B cell (primary cell): Measurements from ENCODE around the gene PLCB4. TPM values are rescaled to one million over a fixed set of nuclear protein-coding genes. Genes with fewer than 3 reads are reported as not detected.

Experiments used
- ATAC-seq: fragments of 200-7000 bp; cut with Tn5 transposase; one replicate; pipeline ENCODE4 v1.10.0; 2021; ENCODE audit warnings: low read depth, mild to moderate bottlenecking, moderate number of reproducible peaks, moderate library complexity
- CTCF ChIA-PET: fragments of 350-600 bp; sonication (Branson Sonifier 250); formaldehyde crosslinking; loops from one replicate; lab custom pipeline; 2021; ENCODE audit warnings: antibody characterized with exemption, inconsistent platforms; lab: Charles Lee
- POLR2A ChIA-PET: fragments of 350-600 bp; sonication (Branson Sonifier 250); formaldehyde crosslinking; loops from one replicate; lab custom pipeline; 2021; ENCODE audit warnings: antibody characterized with exemption; lab: Charles Lee
- DNase-seq: peaks from one replicate; pipeline ENCODE4 v3.0.0; 2013
- H2AFZ ChIP-seq: 2 replicates; pipeline ENCODE4 v1.6.1; 2012; ENCODE audit warnings: mild to moderate bottlenecking, low read depth, low read length; ENCODE audit not compliant: insufficient read depth, poor library complexity, severe bottlenecking
- H3K27ac ChIP-seq, 2 donors: 1 replicate in 1 of 2; 2 replicates in 1 of 2; pipeline ENCODE4 v1.5.1; 2012 to 2013; ENCODE audit warnings: low read length in 2 of 2, mild to moderate bottlenecking in 2 of 2, moderate library complexity in 1 of 2
- H3K27me3 ChIP-seq, 4 experiments: fragments of 200-600 bp in 1 of 4; sonication (generic) in 1 of 4; replicated peaks in 1 of 4; 1 replicate in 2 of 4; 2 replicates in 2 of 4; pipeline versions ENCODE4 v1.6.1 to v1.7.0; 2013 to 2016; ENCODE audit warnings: low read length in 3 of 4, mild to moderate bottlenecking in 2 of 4, mixed read lengths in 1 of 4, moderate library complexity in 1 of 4; ENCODE audit not compliant: insufficient read depth in 4 of 4, control insufficient read depth in 3 of 4; ENCODE audit errors: control extremely low read depth in 1 of 4
- H3K36me3 ChIP-seq, 2 experiments: replicated peaks in 1 of 2; 1 replicate in 1 of 2; 2 replicates in 1 of 2; pipeline versions ENCODE4 v1.6.1 to v1.7.1; 2013; ENCODE audit warnings: low read length in 1 of 2; ENCODE audit not compliant: insufficient read depth in 2 of 2, control insufficient read depth in 1 of 2; ENCODE audit errors: control extremely low read depth in 1 of 2, extremely low read depth in 1 of 2
- H3K4me1 ChIP-seq, 2 donors: fragments of 200-600 bp in 1 of 2; sonication (generic) in 1 of 2; 1 replicate in 1 of 2; 2 replicates in 1 of 2; pipeline versions ENCODE4 v1.5.1 to v1.6.1; 2013 to 2017; ENCODE audit warnings: low read length in 2 of 2; ENCODE audit not compliant: control insufficient read depth in 2 of 2, insufficient read depth in 2 of 2
- H3K4me2 ChIP-seq: replicated peaks from 2 replicates; pipeline ENCODE3; 2012; ENCODE audit warnings: mild to moderate bottlenecking, low read depth, low read length; ENCODE audit not compliant: poor library complexity, severe bottlenecking
- H3K4me3 ChIP-seq, 5 experiments: fragments of 200-600 bp in 1 of 5; sonication (generic) in 1 of 5; 1 replicate in 3 of 5; 2 replicates in 2 of 5; pipeline versions ENCODE4 v1.5.1 to v1.7.0; 2011 to 2016; ENCODE audit warnings: low read length in 4 of 5, mild to moderate bottlenecking in 4 of 5, low read depth in 2 of 5, control low read depth in 1 of 5, moderate library complexity in 1 of 5; ENCODE audit not compliant: insufficient read depth in 1 of 5; ENCODE audit errors: control extremely low read depth in 1 of 5, extremely low read depth in 1 of 5
- H3K79me2 ChIP-seq: fragments of 200-600 bp; sonication (generic); one replicate; pipeline ENCODE4 v1.6.0; 2016; ENCODE audit warnings: low read length; ENCODE audit not compliant: control insufficient read depth, insufficient read depth
- H3K9ac ChIP-seq: fragments of 200-600 bp; sonication (generic); 2 replicates; pipeline ENCODE4 v1.6.1; 2017; ENCODE audit warnings: mild to moderate bottlenecking, low read length, moderate library complexity
- H3K9me3 ChIP-seq, 3 donors: one replicate each; pipeline versions ENCODE4 v1.6.1 to v1.7.1; 2013; ENCODE audit warnings: low read length in 2 of 3; ENCODE audit not compliant: control insufficient read depth in 2 of 3, insufficient read depth in 1 of 3; ENCODE audit errors: control extremely low read depth in 1 of 3
- H4K20me1 ChIP-seq: 2 replicates; pipeline ENCODE4 v1.6.0; 2012; ENCODE audit warnings: mild to moderate bottlenecking, low read length; ENCODE audit not compliant: insufficient read depth, control insufficient read depth, poor library complexity, severe bottlenecking
- H3K27ac Mint-ChIP-seq: one replicate; pipeline ENCODE4 v1.8.0; 2021; ENCODE audit warnings: mixed read lengths
- H3K27me3 Mint-ChIP-seq: one replicate; pipeline ENCODE4 v1.8.0; 2021; ENCODE audit warnings: mixed read lengths
- H3K4me1 Mint-ChIP-seq: one replicate; pipeline ENCODE4 v1.8.0; 2021; ENCODE audit warnings: mixed read lengths
- H3K4me3 Mint-ChIP-seq: one replicate; pipeline ENCODE4 v1.8.0; 2021; ENCODE audit warnings: mixed read lengths
- H3K9me3 Mint-ChIP-seq: one replicate; pipeline ENCODE4 v1.8.0; 2022; ENCODE audit warnings: mixed read lengths; ENCODE audit not compliant: insufficient read depth
- EZH2 ChIP-seq: IDR thresholded peaks from 2 replicates; pipeline ENCODE4 v1.6.1; 2012; ENCODE audit warnings: borderline replicate concordance, low read depth, mild to moderate bottlenecking, moderate library complexity, low read length; ENCODE audit not compliant: insufficient read depth, poor library complexity, severe bottlenecking
- WGBS: methylation state at CpG from one replicate; pipeline ENCODE4 v1.1.5; 2013; ENCODE audit warnings: missing lambda C conversion rate; ENCODE audit not compliant: insufficient coverage; 5-methylcytosine and 5-hydroxymethylcytosine counted together
- intact Hi-C: fragments of 100-400 bp; cut with micrococcal nuclease; formaldehyde crosslinking; loops from one replicate; pipeline ENCODE4 v1.10.0; 2022
- polyA plus RNA-seq: library from polyadenylated mRNA; depleted of rRNA; stranded (reverse); fragments of >200 nt; gene quantifications from 2 replicates; pipeline ENCODE4 v1.2.3, GENCODE V29; 2012
- total RNA-seq, 2 donors: library from RNA; stranded (reverse); fragments of 120-200 nt in 1 of 2; gene quantifications; 1 replicate in 1 of 2; 2 replicates in 1 of 2; pipeline versions ENCODE4 v1.2.3 to v1.2.4, GENCODE V29; 2013 to 2022
- TF ChIP-seq, protein P1 (sequence below): fragments of 200-600 bp; IDR thresholded peaks from one replicate; pipeline ENCODE4 v1.8.0; 2022; ENCODE audit warnings: antibody characterized with exemption, mild to moderate bottlenecking

PLCB4 gene
- total and polyA plus RNA-seq, 2 donors (not counting 1 experiment from before 2014, with no cell fraction given): not detected

DNA sequence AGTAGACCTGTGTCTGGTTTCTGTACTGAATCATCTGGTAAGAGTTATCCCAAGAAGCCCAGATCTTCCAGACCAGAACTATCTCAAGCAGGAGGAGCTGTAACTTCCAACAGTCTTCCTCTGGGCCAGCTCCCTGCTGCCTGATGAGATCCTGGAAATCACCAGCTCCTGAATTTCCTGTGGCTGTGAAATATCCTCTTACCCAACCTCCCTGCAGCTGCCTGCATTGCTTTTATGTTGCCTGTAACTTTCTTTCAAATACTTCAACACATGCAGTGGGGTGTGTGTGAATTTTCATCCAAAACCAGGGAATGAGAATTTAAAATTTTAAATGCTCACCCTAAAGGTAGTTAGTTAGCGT lies 285.0 kb downstream of the PLCB4 start:
- no peak overlapping the region for H2AFZ ChIP-seq
- ChIA-PET CTCF (interaction anchor here (0.9 kb wide), 1 partner anchor 9 kb away, joined by 3 read pairs; no protein-coding TSS in a partner anchor), POLR2A (no interaction called here)
- ATAC-seq (no peak), DNase-seq (no peak)
- no peak overlapping the region for H3K27ac ChIP-seq
- H4K20me1 ChIP-seq: no peaks in the 10 kb centered on the region
- Mint-ChIP-seq H3K27me3 (no peaks in the 10 kb centered on the region), H3K9me3 (no peaks in the 10 kb centered on the region), H3K4me3 (no peak overlapping the region), H3K4me1 (no peaks in the 10 kb centered on the region), H3K27ac (no peak overlapping the region)
- intact Hi-C loops: no loop called here
- no peaks in the 10 kb centered on the region for H3K79me2 ChIP-seq
- TF ChIP-seq, protein P1, sequence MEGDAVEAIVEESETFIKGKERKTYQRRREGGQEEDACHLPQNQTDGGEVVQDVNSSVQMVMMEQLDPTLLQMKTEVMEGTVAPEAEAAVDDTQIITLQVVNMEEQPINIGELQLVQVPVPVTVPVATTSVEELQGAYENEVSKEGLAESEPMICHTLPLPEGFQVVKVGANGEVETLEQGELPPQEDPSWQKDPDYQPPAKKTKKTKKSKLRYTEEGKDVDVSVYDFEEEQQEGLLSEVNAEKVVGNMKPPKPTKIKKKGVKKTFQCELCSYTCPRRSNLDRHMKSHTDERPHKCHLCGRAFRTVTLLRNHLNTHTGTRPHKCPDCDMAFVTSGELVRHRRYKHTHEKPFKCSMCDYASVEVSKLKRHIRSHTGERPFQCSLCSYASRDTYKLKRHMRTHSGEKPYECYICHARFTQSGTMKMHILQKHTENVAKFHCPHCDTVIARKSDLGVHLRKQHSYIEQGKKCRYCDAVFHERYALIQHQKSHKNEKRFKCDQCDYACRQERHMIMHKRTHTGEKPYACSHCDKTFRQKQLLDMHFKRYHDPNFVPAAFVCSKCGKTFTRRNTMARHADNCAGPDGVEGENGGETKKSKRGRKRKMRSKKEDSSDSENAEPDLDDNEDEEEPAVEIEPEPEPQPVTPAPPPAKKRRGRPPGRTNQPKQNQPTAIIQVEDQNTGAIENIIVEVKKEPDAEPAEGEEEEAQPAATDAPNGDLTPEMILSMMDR: no peak
- no peak for TF ChIP-seq EZH2
- no peak overlapping the region for H3K9ac ChIP-seq
- WGBS: no CpG with 5 or more reads among the region's 1 CpG
- no peak overlapping the region for H3K4me3 ChIP-seq
- H3K27me3 ChIP-seq: no peaks in the 10 kb centered on the region
- H3K9me3 ChIP-seq: no peaks in the 10 kb centered on the region
- H3K4me2 ChIP-seq: no peak overlapping the region
- H3K4me1 ChIP-seq: no peaks in the 10 kb centered on the region
- H3K36me3 ChIP-seq: no peaks in the 10 kb centered on the region

GRCh38 chr20:9354579-9354978 lies 285.7 kb downstream of the PLCB4 start:
- Mint-ChIP-seq H3K4me3 (no peak overlapping the region), H3K9me3 (no peaks in the 10 kb centered on the region), H3K27me3 (no peaks in the 10 kb centered on the region), H3K27ac (no peak overlapping the region), H3K4me1 (no peaks in the 10 kb centered on the region)
- H3K9ac ChIP-seq: no peak overlapping the region
- no peak for DNase-seq
- 100% methylated on average over 1 of the region's 2 CpGs for WGBS
- H2AFZ ChIP-seq: no peak overlapping the region
- no peaks in the 10 kb centered on the region for H3K79me2 ChIP-seq
- no peaks in the 10 kb centered on the region for H3K4me1 ChIP-seq
- no peak for ATAC-seq
- H3K27me3 ChIP-seq: no peaks in the 10 kb centered on the region
- H4K20me1 ChIP-seq: no peaks in the 10 kb centered on the region
- no peak overlapping the region for H3K4me2 ChIP-seq
- POLR2A ChIA-PET: no interaction called here
- H3K9me3 ChIP-seq: no peaks in the 10 kb centered on the region
- intact Hi-C loops: no loop called here
- TF ChIP-seq, protein P1: no peak
- no peak overlapping the region for H3K4me3 ChIP-seq
- no peak overlapping the region for H3K27ac ChIP-seq
- CTCF ChIA-PET: interaction anchor here (0.9 kb wide), 1 partner anchor 9 kb away, joined by 3 read pairs; no protein-coding TSS in a partner anchor
- no peaks in the 10 kb centered on the region for H3K36me3 ChIP-seq
